D721Med (cell line): ENCODE measurements around the gene DCHS2.

Experiments
- DNase-seq: peaks from one replicate; pipeline ENCODE4 v3.0.0; 2011; ENCODE audit warnings: low spot score; ENCODE audit not compliant: insufficient read length
- FAIRE-seq: peaks from 2 replicates; lab custom pipeline; 2011; peaks lifted over from hg19 to GRCh38; lab: Jason Lieb, UNC
- CTCF ChIP-seq: IDR thresholded peaks from 2 replicates; pipeline ENCODE4 v1.5.1; 2012; ENCODE audit warnings: mild to moderate bottlenecking, control low read depth; ENCODE audit not compliant: insufficient read depth; ENCODE audit errors: missing control alignments

Gene DCHS2

GRCh38 chr4:154465085-154465484 is 26.5 kb downstream of the DCHS2 start:
- DNase-seq (no peak), FAIRE-seq (no peak)
- no peak for TF ChIP-seq CTCF

- TF ChIP-seq CTCF = no peak
- FAIRE-seq (no peak), DNase-seq (no peak)
Observed at GRCh38 chr4:154464654-154465053, 26.9 kb downstream of the DCHS2 start.

GRCh38 chr4:154462081-154462810 is 29.4 kb downstream of the DCHS2 start:
- TF ChIP-seq CTCF = no peak
- FAIRE-seq = peak; percentile 61
- DNase-seq = no peak

- no peak for FAIRE-seq
- no peak for DNase-seq
- TF ChIP-seq CTCF = no peak
Observed at GRCh38 chr4:154457471-154457870, 34.1 kb downstream of the DCHS2 start.

- no peak for FAIRE-seq
- TF ChIP-seq CTCF = no peak
- DNase-seq = no peak
Observed at GRCh38 chr4:154456889-154457288, 34.7 kb downstream of the DCHS2 start.

GRCh38 chr4:154456240-154456639 is 35.4 kb downstream of the DCHS2 start:
- TF ChIP-seq CTCF = no peak
- DNase-seq (no peak), FAIRE-seq (no peak)

GRCh38 chr4:154455111-154455510 is 36.5 kb downstream of the DCHS2 start:
- no peak for DNase-seq
- TF ChIP-seq CTCF = no peak
- FAIRE-seq = no peak
